Activated effector memory CD4-positive, alpha-beta T cell treated with Interleukin-2 at 50 U/mL for 16 hours (primary cell): ENCODE measurements around the gene LGI1.

Source experiments
- DNase-seq: peaks from one replicate; pipeline ENCODE4 v3.0.0-alpha.2; 2020

LGI1 gene

GRCh38 chr10:93755443-93756116, 2.2 kb upstream of the LGI1 start:
- no peak for DNase-seq

GRCh38 chr10:93756118-93756517, 1.6 kb upstream of the LGI1 start:
- no peak for DNase-seq

GRCh38 chr10:93757136-93757535, 600 bp upstream of the LGI1 start:
- no peak for DNase-seq

- no peak for DNase-seq
Measured at GRCh38 chr10:93758508-93758885, 761 bp downstream of the LGI1 start.

- no peak for DNase-seq
Measured at GRCh38 chr10:93758891-93759410, 1.2 kb downstream of the LGI1 start.

GRCh38 chr10:93760490-93760889, 2.8 kb downstream of the LGI1 start:
- no peak for DNase-seq

GRCh38 chr10:93762979-93763391, 5.2 kb downstream of the LGI1 start:
- DNase-seq: no peak

- no peak for DNase-seq
Measured at GRCh38 chr10:93766918-93767317, 9.2 kb downstream of the LGI1 start.

GRCh38 chr10:93767724-93768399, 10.1 kb downstream of the LGI1 start:
- DNase-seq: no peak

- no peak for DNase-seq
Measured at GRCh38 chr10:93768892-93769291, 11.2 kb downstream of the LGI1 start.

GRCh38 chr10:93771354-93771753, 13.6 kb downstream of the LGI1 start:
- no peak for DNase-seq

GRCh38 chr10:93773120-93773519, 15.4 kb downstream of the LGI1 start:
- DNase-seq: no peak

GRCh38 chr10:93773705-93774104, 16.0 kb downstream of the LGI1 start:
- DNase-seq: no peak

GRCh38 chr10:93775356-93775755, 17.6 kb downstream of the LGI1 start:
- no peak for DNase-seq

- no peak for DNase-seq
Measured at GRCh38 chr10:93777092-93777491, 19.4 kb downstream of the LGI1 start.

GRCh38 chr10:93784059-93784458, 26.3 kb downstream of the LGI1 start:
- no peak for DNase-seq

GRCh38 chr10:93788413-93789208, 30.9 kb downstream of the LGI1 start:
- no peak for DNase-seq

GRCh38 chr10:93790439-93790838, 32.7 kb downstream of the LGI1 start:
- no peak for DNase-seq

- no peak for DNase-seq
Measured at GRCh38 chr10:93796167-93796566, 38.4 kb downstream of the LGI1 start.

GRCh38 chr10:93797825-93798224, 40.1 kb downstream of the LGI1 start:
- DNase-seq: no peak

- DNase-seq: no peak
Measured at GRCh38 chr10:93799155-93799708, 41.5 kb downstream of the LGI1 start.

- DNase-seq: no peak
Measured at GRCh38 chr10:93804200-93804599, 46.5 kb downstream of the LGI1 start.

- no peak for DNase-seq
Measured at GRCh38 chr10:93806903-93807302, 49.2 kb downstream of the LGI1 start.
